ACC112 (cell line): ENCODE data around the gene GJA3.

Source experiments
- H2AFZ ChIP-seq: fragments of 200-600 bp; sonication (generic); one replicate; pipeline ENCODE4 v1.6.0; 2017; ENCODE audit warnings: antibody characterized with exemption, low read length; ENCODE audit not compliant: unreplicated experiment
- H3K27ac ChIP-seq: fragments of 200-600 bp; sonication (generic); 2 replicates; pipeline ENCODE4 v1.5.1; 2014; ENCODE audit warnings: low read depth, mild to moderate bottlenecking, antibody characterized with exemption, low read length, moderate library complexity
- H3K27me3 ChIP-seq: fragments of 200-600 bp; sonication (generic); 2 replicates; pipeline ENCODE4 v1.6.1; 2014; ENCODE audit warnings: mild to moderate bottlenecking, antibody characterized with exemption, low read length, moderate library complexity, mixed read lengths; ENCODE audit not compliant: insufficient read depth
- H3K36me3 ChIP-seq: fragments of 200-600 bp; sonication (generic); 2 replicates; pipeline ENCODE4 v1.6.1; 2016; ENCODE audit warnings: mild to moderate bottlenecking, antibody characterized with exemption, low read length, moderate library complexity, mixed read lengths; ENCODE audit not compliant: insufficient read depth
- H3K4me1 ChIP-seq: fragments of 200-600 bp; sonication (generic); one replicate; pipeline ENCODE4 v1.6.1; 2016; ENCODE audit warnings: low read length, mixed read lengths; ENCODE audit not compliant: insufficient read depth, unreplicated experiment, control insufficient read depth
- H3K4me3 ChIP-seq: fragments of 200-600 bp; sonication (generic); 2 replicates; pipeline ENCODE4 v1.5.1; 2014; ENCODE audit warnings: mild to moderate bottlenecking, low read depth, low read length
- H3K79me2 ChIP-seq: fragments of 200-600 bp; sonication (generic); one replicate; pipeline ENCODE4 v1.6.0; 2016; ENCODE audit warnings: low read length; ENCODE audit not compliant: control insufficient read depth, unreplicated experiment, insufficient read depth

Gene GJA3

GRCh38 chr13:20149762-20150161 is 11.1 kb downstream of the GJA3 start:
- Histone ChIP-seq H3K27me3 (0 out of 2 replicates have a peak, but pooled peaks cover 6% of the 10 kb centered on the region), H3K27ac (no peak overlapping the region), H3K79me2 (no peaks in the 10 kb centered on the region), H3K4me1 (no peaks in the 10 kb centered on the region), H2AFZ (no peak overlapping the region), H3K4me3 (no peak overlapping the region), H3K36me3 (no peaks in the 10 kb centered on the region)

GRCh38 chr13:20148501-20149183 is 12.2 kb downstream of the GJA3 start:
- H3K27ac ChIP-seq: no peak overlapping the region
- H3K4me3 ChIP-seq: no peak overlapping the region
- no peaks in the 10 kb centered on the region for H3K4me1 ChIP-seq
- no peak overlapping the region for H2AFZ ChIP-seq
- H3K36me3 ChIP-seq: no peaks in the 10 kb centered on the region
- H3K27me3 ChIP-seq: peaks cover 12% of the 10 kb centered on the region
- H3K79me2 ChIP-seq: no peaks in the 10 kb centered on the region

GRCh38 chr13:20146381-20146780 is 14.5 kb downstream of the GJA3 start:
- H3K4me3 ChIP-seq: no peak overlapping the region
- no peaks in the 10 kb centered on the region for H3K36me3 ChIP-seq
- H3K4me1 ChIP-seq: no peaks in the 10 kb centered on the region
- H3K27ac ChIP-seq: no peak overlapping the region
- no peak overlapping the region for H2AFZ ChIP-seq
- H3K79me2 ChIP-seq: no peaks in the 10 kb centered on the region
- peaks cover 35% of the 10 kb centered on the region for H3K27me3 ChIP-seq

GRCh38 chr13:20145521-20145920 is 15.3 kb downstream of the GJA3 start:
- H3K27me3 ChIP-seq: peaks cover 42% of the 10 kb centered on the region
- H3K27ac ChIP-seq: no peak overlapping the region
- H3K79me2 ChIP-seq: no peaks in the 10 kb centered on the region
- H3K36me3 ChIP-seq: no peaks in the 10 kb centered on the region
- H2AFZ ChIP-seq: no peak overlapping the region
- H3K4me3 ChIP-seq: no peak overlapping the region
- no peaks in the 10 kb centered on the region for H3K4me1 ChIP-seq

GRCh38 chr13:20144141-20144850 is 16.6 kb downstream of the GJA3 start:
- Histone ChIP-seq H3K4me3 (no peak overlapping the region), H3K4me1 (no peaks in the 10 kb centered on the region), H3K27me3 (peaks cover 55% of the 10 kb centered on the region), H2AFZ (no peak overlapping the region), H3K36me3 (no peaks in the 10 kb centered on the region), H3K27ac (no peak overlapping the region), H3K79me2 (no peaks in the 10 kb centered on the region)

GRCh38 chr13:20142927-20143480 is 17.8 kb downstream of the GJA3 start:
- Histone ChIP-seq H3K79me2 (no peaks in the 10 kb centered on the region), H3K27ac (no peak overlapping the region), H3K4me3 (no peak overlapping the region), H2AFZ (no peak overlapping the region), H3K36me3 (no peaks in the 10 kb centered on the region), H3K27me3 (peaks cover 66% of the 10 kb centered on the region), H3K4me1 (no peaks in the 10 kb centered on the region)

- H3K36me3 ChIP-seq: no peaks in the 10 kb centered on the region
- peaks cover 67% of the 10 kb centered on the region for H3K27me3 ChIP-seq
- H2AFZ ChIP-seq: no peak overlapping the region
Observed at GRCh38 chr13:20142023-20142926, 18.6 kb downstream of the GJA3 start.

GRCh38 chr13:20141238-20142022 is 19.4 kb downstream of the GJA3 start:
- no peak overlapping the region for H3K27ac ChIP-seq
- no peaks in the 10 kb centered on the region for H3K79me2 ChIP-seq
- H3K4me3 ChIP-seq: peak overlapping the region; percentile 55
- no peak overlapping the region for H2AFZ ChIP-seq
- peaks cover 70% of the 10 kb centered on the region for H3K27me3 ChIP-seq
- H3K4me1 ChIP-seq: no peaks in the 10 kb centered on the region
- H3K36me3 ChIP-seq: no peaks in the 10 kb centered on the region

More at GRCh38 chr13:20142023-20142926, 18.6 kb downstream of the GJA3 start:
- Histone ChIP-seq H3K79me2 (no peaks in the 10 kb centered on the region), H3K27ac (no peak overlapping the region), H3K4me1 (no peaks in the 10 kb centered on the region), H3K4me3 (peak overlapping the region; percentile 55)

GRCh38 chr13:20140487-20140886 is 20.4 kb downstream of the GJA3 start:
- no peak overlapping the region for H2AFZ ChIP-seq
- no peak overlapping the region for H3K27ac ChIP-seq
- H3K79me2 ChIP-seq: no peaks in the 10 kb centered on the region
- H3K4me1 ChIP-seq: no peaks in the 10 kb centered on the region
- no peak overlapping the region for H3K4me3 ChIP-seq
- H3K36me3 ChIP-seq: no peaks in the 10 kb centered on the region
- peaks cover 72% of the 10 kb centered on the region for H3K27me3 ChIP-seq

GRCh38 chr13:20137875-20138274 is 23.0 kb downstream of the GJA3 start:
- Histone ChIP-seq H3K4me3 (no peak overlapping the region), H2AFZ (no peak overlapping the region), H3K4me1 (no peaks in the 10 kb centered on the region), H3K27me3 (peaks cover 58% of the 10 kb centered on the region), H3K27ac (no peak overlapping the region), H3K79me2 (no peaks in the 10 kb centered on the region), H3K36me3 (no peaks in the 10 kb centered on the region)
